HL-60 (cell line): ENCODE measurements around the gene DENND4B.

Experiments used
- DNase-seq, 2 experiments: peaks; one replicate each; pipeline ENCODE4 v3.0.0-alpha.2; 2010 to 2020; ENCODE audit warnings: low read depth in 1 of 2, low spot score in 1 of 2
- H3K27ac ChIP-seq: fragments of 250-450 bp; sonication (Bioruptor Pico); replicated peaks from 2 replicates; pipeline ENCODE4 v1.5.1; 2020; ENCODE audit warnings: mild to moderate bottlenecking, moderate library complexity
- H3K27me3 ChIP-seq: fragments of 250-450 bp; sonication (Bioruptor Pico); 2 replicates; pipeline ENCODE4 v1.5.1; 2021; ENCODE audit warnings: mild to moderate bottlenecking, moderate library complexity; ENCODE audit not compliant: insufficient read depth, poor library complexity, severe bottlenecking
- H3K4me3 ChIP-seq: replicated peaks from 2 replicates; pipeline ENCODE4 v1.5.1; 2011; ENCODE audit warnings: mild to moderate bottlenecking, control low read depth, low read length; ENCODE audit not compliant: insufficient read depth
- CTCF ChIP-seq: IDR thresholded peaks from one replicate; pipeline ENCODE4 v1.5.1; 2011; ENCODE audit warnings: low read length, control low read depth, inconsistent platforms; ENCODE audit not compliant: insufficient read depth
- GABPA ChIP-seq: IDR thresholded peaks from 2 replicates; pipeline ENCODE4 v1.6.1; 2012; ENCODE audit warnings: low read depth
- POLR2AphosphoS5 ChIP-seq: IDR thresholded peaks from 2 replicates; pipeline ENCODE4 v1.6.1; 2012; ENCODE audit warnings: low read depth
- REST ChIP-seq: IDR thresholded peaks from 2 replicates; pipeline ENCODE4 v1.6.1; 2012; ENCODE audit warnings: low read depth; ENCODE audit not compliant: insufficient replicate concordance
- SPI1 ChIP-seq: IDR thresholded peaks from 2 replicates; pipeline ENCODE4 v1.6.1; 2012; ENCODE audit warnings: low read depth, mild to moderate bottlenecking, borderline replicate concordance

The DENND4B gene

DNA sequence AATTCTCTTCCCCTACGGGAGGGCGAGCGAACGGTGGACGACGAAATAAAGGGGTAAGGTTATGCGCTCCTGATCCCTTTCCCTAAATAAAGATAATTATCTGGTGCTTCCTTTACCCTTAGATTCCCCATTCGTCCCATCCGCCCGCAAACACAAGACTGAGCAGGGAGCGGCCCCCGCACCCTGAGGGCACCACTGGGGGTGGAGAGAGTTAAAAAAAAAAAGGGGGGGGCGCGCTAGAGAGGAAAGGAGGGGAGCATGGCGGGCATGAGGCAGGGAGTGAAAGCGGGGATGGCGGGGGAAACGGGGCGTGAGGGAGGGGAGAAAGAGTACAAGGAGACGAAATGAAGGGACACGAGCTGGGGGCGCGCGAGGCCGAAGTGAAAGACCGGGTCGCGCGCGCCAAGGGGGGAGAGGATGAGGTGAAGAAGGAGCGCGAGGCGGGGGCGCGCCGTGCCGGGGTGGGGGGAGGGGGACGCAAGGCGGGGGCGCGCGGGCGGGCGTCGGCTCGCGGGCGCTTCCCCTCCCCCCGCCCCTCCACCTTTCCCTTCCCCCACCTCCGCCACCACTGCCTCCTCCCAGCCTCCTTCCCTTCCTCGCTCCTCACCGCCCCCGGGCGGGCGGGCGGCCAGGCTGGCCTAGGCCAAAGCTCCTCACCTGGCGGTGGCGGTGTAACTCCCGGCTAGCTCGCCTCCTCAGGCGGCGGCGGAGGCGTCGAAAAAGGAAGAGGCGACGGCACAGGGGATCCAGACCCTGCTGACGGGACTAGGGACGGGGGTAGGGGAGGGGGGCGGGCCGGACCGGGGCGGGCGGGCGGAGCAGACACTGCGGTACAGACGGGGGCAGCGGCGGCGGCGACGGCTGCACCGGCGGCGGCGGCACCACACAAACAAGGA, 24.2 kb downstream of the DENND4B start:
- Histone ChIP-seq H3K4me3 (peak overlapping the region; percentile 84), H3K27me3 (no peaks in the 10 kb centered on the region), H3K27ac (peak overlapping the region; percentile 77)
- DNase-seq = peak; percentile 67 to 75
- no peak; the same call in 1 of the 2 replicates for TF ChIP-seq POLR2AphosphoS5
- TF ChIP-seq CTCF = no peak
- no peak for TF ChIP-seq SPI1
- TF ChIP-seq GABPA = no peak
- no peak for TF ChIP-seq REST

- peak in 1 of 2 experiments; percentile 17 for DNase-seq
- Histone ChIP-seq H3K4me3 (peak overlapping the region; percentile 84), H3K27ac (peak overlapping the region; percentile 77), H3K27me3 (no peaks in the 10 kb centered on the region)
- TF ChIP-seq REST (no peak), GABPA (no peak), POLR2AphosphoS5 (no peak), SPI1 (no peak), CTCF (no peak)
These were observed 24.8 kb downstream of the DENND4B start for GRCh38 chr1:153921803-153922075.

- Histone ChIP-seq H3K4me3 (peak overlapping the region; percentile 84), H3K27me3 (no peaks in the 10 kb centered on the region), H3K27ac (peak overlapping the region; percentile 77)
- no peak for DNase-seq
- TF ChIP-seq GABPA (no peak), POLR2AphosphoS5 (no peak), REST (no peak), CTCF (no peak), SPI1 (no peak)
These were observed 25.3 kb downstream of the DENND4B start for GRCh38 chr1:153921080-153921802.
